RWPE1 (cell line): ENCODE results near the gene PCDHGB3.
A peak's percentile ranks its signal among the peaks of the same experiment; 100 is the strongest.
"Not testable (repeated sequence)": the region's sequence is repeated elsewhere in the genome, so short reads cannot be mapped to it uniquely, and the experiment has no call there.

Experiments used
- CTCF ChIA-PET: fragments of 350-600 bp; sonication (Branson Sonifier 250); formaldehyde crosslinking; extraction: SDS; loops from one replicate; lab custom pipeline; 2021; lab: Yijun Ruan, JAX
- POLR2A ChIA-PET: fragments of 400-600 bp; formaldehyde crosslinking; extraction: SDS; loops from one replicate; lab custom pipeline; 2020; ENCODE audit warnings: antibody characterized with exemption; ENCODE audit not compliant: low non-redundant PET; lab: Yijun Ruan, JAX
- DNase-seq: peaks from one replicate; pipeline ENCODE4 v3.0.0; 2012; ENCODE audit warnings: low spot score
- H3K27ac ChIP-seq: fragments of 450-650 bp; 2 replicates; pipeline ENCODE4 v1.5.1; 2017
- CTCF ChIP-seq: fragments of 450-650 bp; conservative IDR thresholded peaks from 2 replicates; pipeline ENCODE4 v1.5.1; 2017; ENCODE audit warnings: low read depth, mild to moderate bottlenecking

The PCDHGB3 gene

GRCh38 chr5:141371572-141372475, 1.8 kb downstream of the PCDHGB3 start:
- TF ChIP-seq CTCF, result no peak
- ChIA-PET POLR2A (no interaction called here), CTCF (interaction anchor here (0.5 to 1.5 kb wide), 5 partner anchors 46 to 248 kb away, joined by 3 to 7 read pairs (median 3); no protein-coding TSS in a partner anchor)

DNA sequence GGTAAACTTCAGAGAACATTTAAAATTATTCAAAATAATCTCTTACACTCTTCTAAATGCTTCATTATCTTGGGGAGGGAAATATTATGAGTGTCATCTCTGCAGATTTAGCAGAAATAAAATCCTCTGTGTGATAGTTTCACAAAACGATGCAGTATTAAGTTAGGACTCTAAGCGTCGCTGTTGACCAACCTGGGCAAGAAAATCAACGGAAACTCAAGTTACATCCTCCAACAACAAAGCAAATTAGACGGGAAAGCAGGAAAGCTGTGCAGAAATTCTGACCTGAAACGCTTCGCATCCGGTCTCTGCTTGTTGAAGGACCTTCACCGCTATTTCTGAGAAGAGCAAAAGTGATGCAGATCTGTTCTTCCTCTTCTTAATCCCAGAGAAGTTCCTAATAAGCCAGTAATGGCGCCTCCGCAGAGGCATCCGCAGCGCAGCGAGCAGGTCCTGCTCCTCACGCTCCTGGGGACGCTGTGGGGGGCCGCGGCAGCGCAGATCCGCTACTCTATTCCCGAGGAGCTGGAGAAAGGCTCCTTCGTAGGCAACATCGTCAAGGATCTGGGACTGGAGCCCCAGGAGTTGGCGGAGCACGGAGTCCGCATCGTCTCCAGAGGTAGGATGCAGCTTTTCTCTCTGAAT, 3.8 kb downstream of the PCDHGB3 start, which contains the start of gene PCDHGA6:
Gene PCDHGA6, plus strand, starts transcription at position 219 of the 645 bp plus-strand sequence. Its CDS starts 193 bp downstream, at position 412.
- H3K27ac ChIP-seq, result no peak within 1 kb of the TSS
- ChIA-PET CTCF (interaction anchor here (0.6 to 0.9 kb wide), 7 partner anchors 9 to 568 kb away, joined by 3 to 4 read pairs (median 4); partner anchors contain the start of gene PCDHGA5), POLR2A (no interaction called here)
- DNase-seq, result no peak
- 0 out of 2 replicates have a peak, but pooled peaks have one; percentile 12 for TF ChIP-seq CTCF

More at GRCh38 chr5:141371572-141372475, 1.8 kb downstream of the PCDHGB3 start:
- DNase-seq, result no peak
- H3K27ac ChIP-seq, result no peak overlapping the region

- DNase-seq, result no peak
- ChIA-PET POLR2A (no interaction called here), CTCF (interaction anchor here (0.6 to 1.0 kb wide), 4 partner anchors 57 to 190 kb away, joined by 3 to 4 read pairs (median 4); no protein-coding TSS in a partner anchor)
- no peak for TF ChIP-seq CTCF
- H3K27ac ChIP-seq, result no peak overlapping the region
These were observed 4.6 kb downstream of the PCDHGB3 start for GRCh38 chr5:141374627-141375026.

- CTCF ChIA-PET, result interaction anchor here (0.7 to 1.0 kb wide), 2 partner anchors 179 to 669 kb away, joined by 3 read pairs; no protein-coding TSS in a partner anchor
- POLR2A ChIA-PET, H3K27ac ChIP-seq, DNase-seq: not testable (repeated sequence)
These were observed 5.6 kb downstream of the PCDHGB3 start for GRCh38 chr5:141375444-141376155.

GRCh38 chr5:141382469-141383294, 12.6 kb downstream of the PCDHGB3 start, which contains the start of gene PCDHGA7:
TSS of gene PCDHGA7 (plus strand) at chr5:141382742. CDS start at chr5:141382900, 158 bp downstream.
- ChIA-PET CTCF (interaction anchor here (0.5 to 1.3 kb wide), 5 partner anchors 14 to 185 kb away, joined by 3 to 6 read pairs (median 3); partner anchors contain the start of genes PCDHGA10 and PCDHGB1), POLR2A (no interaction called here)
- peak; percentile 43 for DNase-seq

More at GRCh38 chr5:141382469-141383294, 12.6 kb downstream of the PCDHGB3 start, which contains the start of gene PCDHGA7:
- no peak within 1 kb of the TSS for H3K27ac ChIP-seq
- TF ChIP-seq CTCF, result peak; percentile 61
